Transverse colon (tissue), 3 donors: Measurements from ENCODE around the gene HJURP.

Experiments used
- CTCF ChIP-seq, 5 experiments: fragments of 200-600 bp in 3 of 5; fragments of 450-650 bp in 2 of 5; sonication (generic) in 3 of 5; IDR thresholded peaks; 1 replicate in 2 of 5; 2 replicates in 3 of 5; pipeline ENCODE4 v1.5.1; 2016 to 2017; ENCODE audit warnings: antibody characterized with exemption in 5 of 5, inconsistent platforms in 3 of 5, mild to moderate bottlenecking in 2 of 5, moderate library complexity in 1 of 5
- EP300 ChIP-seq: sonication (generic); formaldehyde crosslinking; IDR thresholded peaks from one replicate; pipeline ENCODE4 v1.6.1; 2017; ENCODE audit warnings: antibody characterized with exemption, low read depth

DNA sequence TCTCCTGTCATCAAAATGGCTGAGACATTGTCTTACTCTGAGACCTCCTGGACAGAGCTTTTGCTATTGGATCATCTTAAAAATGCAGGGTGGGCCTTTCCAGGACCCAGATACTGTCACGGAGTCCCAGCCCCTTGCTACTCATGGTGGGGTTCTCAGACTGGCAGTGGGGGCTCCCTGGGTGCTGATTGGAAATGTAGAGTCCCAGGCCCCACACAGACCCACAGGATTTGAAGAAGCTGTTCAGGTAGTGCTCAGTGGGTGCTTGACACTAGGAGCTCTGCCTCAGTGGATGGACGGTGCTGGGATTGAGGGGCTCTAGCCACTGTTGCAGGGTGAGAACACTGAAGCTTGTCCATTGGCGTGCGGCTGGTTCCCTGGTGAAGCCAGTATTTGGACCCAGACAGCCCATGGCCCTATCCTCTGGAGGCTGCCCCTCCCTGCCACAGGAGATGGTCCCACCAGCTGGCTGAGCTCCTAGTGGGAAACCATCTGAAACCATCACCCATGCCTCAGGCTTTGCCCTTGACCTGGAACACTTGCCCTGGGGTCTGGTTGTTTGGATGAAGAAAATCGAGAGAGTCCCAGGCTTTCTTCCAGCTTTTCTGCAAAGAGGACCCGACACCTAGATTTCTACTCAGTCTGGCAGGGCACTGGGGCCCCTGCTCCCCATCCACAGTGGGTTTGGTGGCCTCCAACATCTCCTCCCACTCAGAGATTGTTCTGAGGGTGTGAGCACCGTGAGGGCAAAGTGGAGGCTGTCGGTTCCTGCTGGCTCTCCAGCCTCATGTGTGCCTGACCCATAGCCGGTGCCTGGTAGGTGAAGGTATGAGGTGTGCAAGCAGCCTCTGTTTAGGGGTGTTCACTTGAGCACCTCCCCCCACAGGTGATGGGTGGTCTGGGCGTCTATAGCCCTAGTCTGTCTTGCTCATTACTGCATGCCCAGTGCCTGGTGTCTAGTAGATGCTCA, 46.1 kb downstream of the HJURP start:
- TF ChIP-seq CTCF (IDR thresholded peaks at IDR 0.05), result no peak
- no peak for TF ChIP-seq EP300
